ENCODE results near the gene SYN1. TPM values are rescaled to one million over a fixed set of nuclear protein-coding genes. Genes with fewer than 3 reads are reported as not detected.
"Not testable (repeated sequence)": the region's sequence is repeated elsewhere in the genome, so short reads cannot be mapped to it uniquely, and the experiment has no call there.

SYN1 gene
- polyA plus RNA-seq (2013, experiment 1 of 4): 4.4 TPM
- 2.7 TPM for polyA plus RNA-seq (2013, experiment 2 of 4)
- polyA plus RNA-seq (2013, experiment 3 of 4): 2.8 TPM
- 2.5 TPM for polyA plus RNA-seq (2013, experiment 4 of 4)

DNA sequence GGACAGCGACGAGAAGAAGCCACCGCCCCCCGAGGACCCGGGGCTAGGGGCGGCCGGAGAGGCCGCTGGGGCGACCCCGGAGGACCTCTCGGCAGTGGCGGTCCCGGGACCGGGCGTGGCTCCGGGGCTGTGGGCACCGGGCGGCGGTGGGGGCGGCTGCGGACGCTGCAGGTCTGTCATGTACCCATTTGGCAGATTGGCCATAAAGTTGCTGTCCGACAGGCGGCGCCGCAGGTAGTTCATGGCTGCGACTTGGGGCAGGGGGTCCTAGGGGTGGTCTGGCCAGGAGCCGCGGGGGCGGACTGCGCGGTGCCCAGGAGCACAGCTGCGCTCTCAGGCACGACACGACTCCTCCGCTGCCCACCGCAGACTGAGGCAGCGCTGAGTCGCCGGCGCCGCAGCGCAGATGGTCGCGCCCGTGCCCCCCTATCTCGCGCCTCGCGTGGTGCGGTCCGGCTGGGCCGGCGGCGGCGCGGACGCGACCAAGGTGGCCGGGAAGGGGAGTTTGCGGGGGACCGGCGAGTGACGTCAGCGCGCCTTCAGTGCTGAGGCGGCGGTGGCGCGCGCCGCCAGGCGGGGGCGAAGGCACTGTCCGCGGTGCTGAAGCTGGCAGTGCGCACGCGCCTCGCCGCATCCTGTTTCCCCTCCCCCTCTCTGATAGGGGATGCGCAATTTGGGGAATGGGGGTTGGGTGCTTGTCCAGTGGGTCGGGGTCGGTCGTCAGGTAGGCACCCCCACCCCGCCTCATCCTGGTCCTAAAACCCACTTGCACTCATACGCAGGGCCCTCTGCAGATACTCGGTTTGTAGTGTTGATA is at the start of gene SYN1:
TSS of gene SYN1 (minus strand) at position 372 of the 817 bp plus-strand sequence. CDS start at position 243, 129 bp downstream.
- H3K9me3 ChIP-seq (ENCODE audit: control insufficient read depth, low read length): no peaks in the 10 kb centered on the region
- H3K4me1 ChIP-seq (ENCODE audit: control insufficient read depth, insufficient read depth, low read length): no peaks in the 10 kb centered on the region
- 1 to 2% methylated on average over 81 to 88 of the region's 88 CpGs for WGBS, 2 experiments
- H3K4me3 ChIP-seq (ENCODE audit: insufficient read depth, low read depth, low read length): peak within 1 kb of the TSS; percentile 32
- H3K27ac ChIP-seq (ENCODE audit: insufficient read depth, low read depth, low read length, poor library complexity, severe bottlenecking): no peak within 1 kb of the TSS
- H3K36me3 ChIP-seq (ENCODE audit: control insufficient read depth, insufficient read depth, low read length): no peaks in the 10 kb centered on the region
- peaks cover 17% of the 10 kb centered on the region for H3K27me3 ChIP-seq (ENCODE audit: control insufficient read depth, insufficient read depth, low read length, poor library complexity, severe bottlenecking)

DNA sequence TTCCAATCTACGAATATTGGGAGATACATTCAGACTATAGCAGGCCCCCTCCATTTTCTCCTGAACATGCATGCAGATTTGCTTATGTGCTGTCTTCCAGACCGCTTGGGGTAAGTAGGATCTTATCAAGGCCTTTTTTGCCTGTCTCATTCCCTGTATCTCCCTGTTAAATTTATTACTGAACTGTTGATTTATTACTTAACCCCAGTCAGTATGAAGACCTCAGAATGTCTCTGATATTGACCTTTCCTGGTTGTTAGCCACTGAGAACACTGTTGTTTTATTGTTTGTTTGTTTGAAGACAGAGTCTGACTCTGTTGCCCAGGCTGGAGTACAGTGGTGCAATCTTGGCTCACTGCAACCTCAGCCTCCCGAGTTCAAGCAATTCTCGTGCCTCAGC is 46.1 kb upstream of the SYN1 start:
- H3K4me1 ChIP-seq (ENCODE audit: control insufficient read depth, insufficient read depth, low read length); H3K36me3 ChIP-seq (ENCODE audit: control insufficient read depth, insufficient read depth, low read length); H3K27me3 ChIP-seq (ENCODE audit: control insufficient read depth, insufficient read depth, low read length, poor library complexity, severe bottlenecking); H3K27ac ChIP-seq (ENCODE audit: insufficient read depth, low read depth, low read length, poor library complexity, severe bottlenecking); H3K4me3 ChIP-seq (ENCODE audit: insufficient read depth, low read depth, low read length); H3K9me3 ChIP-seq (ENCODE audit: control insufficient read depth, low read length): not testable (repeated sequence)
- 96 to 97% methylated on average over 3 to 4 of the region's 4 CpGs for WGBS, 2 experiments

DNA sequence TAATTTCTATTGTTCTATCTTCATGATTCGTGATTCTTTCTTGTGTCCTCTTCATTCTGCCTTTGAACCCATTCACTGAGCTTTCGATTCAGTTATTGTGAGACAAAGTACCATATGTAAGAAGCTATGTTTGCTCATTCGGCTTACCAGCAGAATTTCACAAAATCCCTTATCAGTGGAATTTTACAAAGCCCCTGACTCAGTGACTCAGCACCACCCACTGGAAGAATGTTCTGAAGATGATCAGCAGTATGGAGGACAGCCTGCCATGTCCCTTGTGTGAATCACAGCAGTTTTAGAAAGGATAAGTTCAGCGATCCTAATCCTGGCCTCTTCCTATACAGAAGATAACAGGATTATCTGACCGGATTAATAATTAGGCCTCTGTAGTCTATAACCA is 45.1 kb upstream of the SYN1 start:
- Histone ChIP-seq H3K36me3 (ENCODE audit: control insufficient read depth, insufficient read depth, low read length) (no peaks in the 10 kb centered on the region), H3K9me3 (ENCODE audit: control insufficient read depth, low read length) (no peaks in the 10 kb centered on the region), H3K4me1 (ENCODE audit: control insufficient read depth, insufficient read depth, low read length) (no peaks in the 10 kb centered on the region), H3K27me3 (ENCODE audit: control insufficient read depth, insufficient read depth, low read length, poor library complexity, severe bottlenecking) (no peaks in the 10 kb centered on the region), H3K4me3 (ENCODE audit: insufficient read depth, low read depth, low read length) (no peak overlapping the region), H3K27ac (ENCODE audit: insufficient read depth, low read depth, low read length, poor library complexity, severe bottlenecking) (no peak overlapping the region)
- 89 to 98% methylated on average over 3 to 5 of the region's 5 CpGs for WGBS, 2 experiments

DNA sequence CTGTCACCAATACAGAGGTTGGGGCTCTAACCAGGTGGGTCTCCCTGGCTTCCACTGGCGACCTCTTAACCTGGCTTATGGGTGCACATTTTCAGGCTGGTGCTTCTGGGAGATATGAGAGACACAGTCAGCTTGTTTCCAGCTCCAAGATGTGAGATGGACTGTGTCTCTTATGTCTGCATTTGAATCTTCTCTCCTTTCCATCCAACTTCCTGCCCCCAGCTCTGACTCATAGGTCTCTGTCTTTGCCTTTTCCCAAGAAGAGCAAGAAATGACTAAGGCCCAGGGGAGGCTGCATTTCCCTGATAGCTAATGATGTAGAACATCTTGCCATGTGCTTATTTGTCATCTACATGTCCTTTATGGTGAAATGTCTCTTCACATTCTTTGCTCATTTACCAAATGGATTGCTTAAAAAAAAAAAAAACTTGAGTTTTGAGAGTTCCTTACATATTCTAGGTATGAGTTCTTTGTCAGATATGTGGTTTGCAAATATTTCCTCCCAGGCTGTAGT is 42.5 kb upstream of the SYN1 start:
- Histone ChIP-seq H3K27ac (ENCODE audit: insufficient read depth, low read depth, low read length, poor library complexity, severe bottlenecking) (no peak overlapping the region), H3K4me3 (ENCODE audit: insufficient read depth, low read depth, low read length) (no peak overlapping the region)
- WGBS, 2 experiments: 78 to 85% methylated on average over 1 of the region's 1 CpG

DNA sequence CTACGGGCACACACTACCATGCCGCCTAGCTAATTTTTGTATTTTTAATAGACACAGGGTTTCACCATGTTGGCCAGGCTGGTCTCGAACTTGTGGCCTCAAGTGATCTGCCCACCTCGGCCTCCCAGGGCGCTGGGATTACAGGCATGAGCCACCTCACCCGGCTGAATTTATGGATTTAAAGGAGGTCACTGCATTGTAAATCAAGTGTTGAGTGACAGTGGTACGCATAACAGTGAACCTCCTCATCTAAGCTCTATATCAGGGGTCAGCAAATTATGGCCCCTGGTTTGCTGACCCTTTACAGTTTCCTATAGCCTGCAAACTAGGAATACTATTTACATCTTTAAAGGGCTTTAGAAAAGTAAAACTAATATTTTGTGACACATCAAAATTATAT is 41.9 kb upstream of the SYN1 start:
- no peaks in the 10 kb centered on the region for H3K27me3 ChIP-seq (ENCODE audit: control insufficient read depth, insufficient read depth, low read length, poor library complexity, severe bottlenecking)
- no peak overlapping the region for H3K27ac ChIP-seq (ENCODE audit: insufficient read depth, low read depth, low read length, poor library complexity, severe bottlenecking)
- no peaks in the 10 kb centered on the region for H3K9me3 ChIP-seq (ENCODE audit: control insufficient read depth, low read length)
- no peaks in the 10 kb centered on the region for H3K36me3 ChIP-seq (ENCODE audit: control insufficient read depth, insufficient read depth, low read length)
- no peaks in the 10 kb centered on the region for H3K4me1 ChIP-seq (ENCODE audit: control insufficient read depth, insufficient read depth, low read length)
- 80 to 91% methylated on average over 6 to 7 of the region's 7 CpGs for WGBS, 2 experiments
- no peak overlapping the region for H3K4me3 ChIP-seq (ENCODE audit: insufficient read depth, low read depth, low read length)

More for the DNA sequence above, 42.5 kb upstream of the SYN1 start:
- Histone ChIP-seq H3K27me3 (ENCODE audit: control insufficient read depth, insufficient read depth, low read length, poor library complexity, severe bottlenecking) (no peaks in the 10 kb centered on the region), H3K9me3 (ENCODE audit: control insufficient read depth, low read length) (no peaks in the 10 kb centered on the region), H3K4me1 (ENCODE audit: control insufficient read depth, insufficient read depth, low read length) (no peaks in the 10 kb centered on the region), H3K36me3 (ENCODE audit: control insufficient read depth, insufficient read depth, low read length) (no peaks in the 10 kb centered on the region)

DNA sequence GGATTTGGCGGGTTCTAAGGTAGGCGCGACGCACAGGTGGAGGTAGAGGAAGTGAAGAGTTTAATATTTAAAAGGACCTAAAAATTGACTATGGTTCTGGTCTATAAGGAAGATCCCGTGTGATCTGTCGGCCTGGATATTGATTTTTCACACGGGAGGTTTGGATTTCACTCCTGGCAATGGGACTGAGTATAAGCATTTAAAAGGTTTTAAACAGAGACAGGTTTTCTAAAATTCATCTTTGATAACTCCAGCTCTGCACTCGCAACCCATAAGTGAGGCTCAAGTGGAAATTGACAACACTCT is 39.7 kb upstream of the SYN1 start:
- no peaks in the 10 kb centered on the region for H3K27me3 ChIP-seq (ENCODE audit: control insufficient read depth, insufficient read depth, low read length, poor library complexity, severe bottlenecking)
- no peak overlapping the region for H3K27ac ChIP-seq (ENCODE audit: insufficient read depth, low read depth, low read length, poor library complexity, severe bottlenecking)
- 49 to 50% methylated on average over 8 of the region's 8 CpGs for WGBS, 2 experiments
- peak overlapping the region; percentile 60 for H3K4me3 ChIP-seq (ENCODE audit: insufficient read depth, low read depth, low read length)
- no peaks in the 10 kb centered on the region for H3K4me1 ChIP-seq (ENCODE audit: control insufficient read depth, insufficient read depth, low read length)
- H3K36me3 ChIP-seq (ENCODE audit: control insufficient read depth, insufficient read depth, low read length): no peaks in the 10 kb centered on the region
- no peaks in the 10 kb centered on the region for H3K9me3 ChIP-seq (ENCODE audit: control insufficient read depth, low read length)

DNA sequence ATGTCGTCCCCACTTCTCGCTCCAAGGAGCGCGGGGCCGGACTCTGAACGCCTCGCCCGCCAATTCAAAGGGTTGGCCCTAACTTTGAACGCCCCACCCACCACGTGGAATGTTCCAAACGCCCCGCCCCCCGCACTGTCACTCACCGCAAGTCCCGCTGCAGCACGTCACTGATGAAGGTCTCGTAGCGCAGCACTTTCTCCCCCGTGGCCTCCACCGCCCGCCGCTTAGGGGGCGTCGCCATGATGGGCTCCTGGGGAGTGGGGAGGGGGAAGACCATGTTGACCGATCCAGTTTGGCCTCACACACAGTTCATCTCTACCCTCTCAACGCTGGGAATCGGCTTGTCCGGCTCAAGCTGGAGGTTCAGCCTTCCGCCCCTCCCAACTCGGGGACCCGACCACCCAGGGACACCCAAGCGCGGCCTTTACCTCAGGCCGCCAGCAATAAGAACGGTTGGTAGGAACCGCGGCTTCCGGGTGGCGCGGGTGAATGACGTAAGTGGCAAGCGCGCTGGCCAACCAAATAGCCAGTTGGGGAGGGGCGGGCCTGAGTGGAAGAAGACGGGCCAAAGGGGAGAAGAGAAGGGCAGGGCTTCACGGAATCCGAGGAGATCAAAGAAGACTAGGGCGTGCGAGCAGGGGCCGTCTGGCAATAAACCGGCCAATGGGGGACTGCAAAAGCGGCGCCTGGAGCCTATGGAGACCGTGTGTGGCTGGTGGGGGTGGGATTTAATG is 39.2 kb upstream of the SYN1 start, which contains the start of gene UXT:
TSS of gene UXT (minus strand) at position 497 of the 737 bp plus-strand sequence. CDS start at position 244, 253 bp downstream.
- no peaks in the 10 kb centered on the region for H3K4me1 ChIP-seq (ENCODE audit: control insufficient read depth, insufficient read depth, low read length)
- peak within 1 kb of the TSS; percentile 96 for H3K27ac ChIP-seq (ENCODE audit: insufficient read depth, low read depth, low read length, poor library complexity, severe bottlenecking)
- H3K9me3 ChIP-seq (ENCODE audit: control insufficient read depth, low read length): no peaks in the 10 kb centered on the region
- H3K27me3 ChIP-seq (ENCODE audit: control insufficient read depth, insufficient read depth, low read length, poor library complexity, severe bottlenecking): no peaks in the 10 kb centered on the region
- WGBS, 2 experiments: 0 to 1% methylated on average over 49 to 54 of the region's 54 CpGs
- peaks cover 2% of the 10 kb centered on the region for H3K36me3 ChIP-seq (ENCODE audit: control insufficient read depth, insufficient read depth, low read length)
- H3K4me3 ChIP-seq (ENCODE audit: insufficient read depth, low read depth, low read length): peak within 1 kb of the TSS; percentile 60

DNA sequence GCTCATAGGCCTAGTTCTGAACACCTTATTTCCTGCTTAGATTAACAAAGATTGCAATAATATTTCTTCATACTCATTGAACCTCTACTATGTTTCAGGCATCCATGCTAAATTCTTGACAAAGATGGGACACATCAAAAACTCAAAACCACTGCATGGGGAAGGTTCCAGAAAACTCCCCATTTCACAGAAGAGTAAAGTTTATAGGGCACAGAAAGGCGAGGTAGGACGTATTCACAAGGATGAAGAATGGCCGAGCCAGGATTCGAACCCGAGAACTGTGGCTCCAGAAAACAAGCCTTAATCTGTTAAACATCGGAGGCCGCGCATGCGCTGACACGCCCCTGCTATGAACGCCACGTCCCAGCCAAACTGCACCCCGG is 38.6 kb upstream of the SYN1 start:
- no peaks in the 10 kb centered on the region for H3K27me3 ChIP-seq (ENCODE audit: control insufficient read depth, insufficient read depth, low read length, poor library complexity, severe bottlenecking)
- H3K27ac ChIP-seq (ENCODE audit: insufficient read depth, low read depth, low read length, poor library complexity, severe bottlenecking): peak overlapping the region; percentile 69
- H3K36me3 ChIP-seq (ENCODE audit: control insufficient read depth, insufficient read depth, low read length): peaks cover 5% of the 10 kb centered on the region
- H3K4me1 ChIP-seq (ENCODE audit: control insufficient read depth, insufficient read depth, low read length): no peaks in the 10 kb centered on the region
- H3K9me3 ChIP-seq (ENCODE audit: control insufficient read depth, low read length): no peaks in the 10 kb centered on the region
- peak overlapping the region; percentile 60 for H3K4me3 ChIP-seq (ENCODE audit: insufficient read depth, low read depth, low read length)
- WGBS, 2 experiments: 4 to 10% methylated on average over 13 of the region's 13 CpGs

DNA sequence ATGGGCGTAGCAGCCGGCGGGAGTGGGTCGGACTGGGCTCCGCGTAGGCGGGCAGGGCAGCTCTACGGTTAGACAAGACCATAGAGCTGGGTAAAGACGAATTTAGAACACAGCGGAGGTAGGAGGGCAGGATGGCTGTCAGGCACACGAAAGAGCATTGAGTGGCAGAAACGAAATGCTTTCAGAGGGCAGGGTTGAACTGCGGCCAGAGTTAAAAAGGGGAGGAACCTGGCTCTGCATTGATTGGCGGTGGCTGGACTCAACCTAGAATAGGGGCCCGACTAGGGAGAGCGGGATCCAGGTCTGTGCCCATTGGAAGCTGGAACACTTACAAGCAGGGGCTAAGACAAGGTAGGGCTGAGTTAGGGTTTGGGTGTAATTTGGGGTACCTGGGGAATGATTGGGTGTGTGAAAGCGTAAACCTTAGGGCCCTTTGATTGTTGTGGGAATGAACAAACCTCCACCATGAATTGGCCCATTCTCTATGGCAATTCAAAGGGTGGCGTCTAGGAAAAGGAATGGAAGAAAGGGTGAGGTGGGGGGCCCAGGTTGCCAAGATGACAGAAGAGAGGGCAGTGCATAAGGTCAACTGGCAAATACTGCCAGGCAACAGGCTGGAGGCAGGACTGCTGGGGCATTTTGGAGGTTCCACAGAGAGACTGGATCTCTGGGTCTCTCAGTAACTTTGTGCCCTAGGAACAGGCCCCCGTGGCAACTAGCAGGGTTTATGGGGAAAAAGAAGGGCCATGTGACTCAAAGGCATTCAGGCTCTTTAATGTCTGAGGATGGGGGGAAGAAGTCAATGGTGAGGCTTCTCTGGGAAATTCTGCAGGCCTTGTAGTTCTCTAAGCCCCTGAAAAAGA is 31.6 kb upstream of the SYN1 start:
- Histone ChIP-seq H3K4me3 (ENCODE audit: insufficient read depth, low read depth, low read length) (peak overlapping the region; percentile 31), H3K9me3 (ENCODE audit: control insufficient read depth, low read length) (no peaks in the 10 kb centered on the region), H3K4me1 (ENCODE audit: control insufficient read depth, insufficient read depth, low read length) (peaks cover 5% of the 10 kb centered on the region), H3K36me3 (ENCODE audit: control insufficient read depth, insufficient read depth, low read length) (peaks cover 5% of the 10 kb centered on the region), H3K27me3 (ENCODE audit: control insufficient read depth, insufficient read depth, low read length, poor library complexity, severe bottlenecking) (no peaks in the 10 kb centered on the region), H3K27ac (ENCODE audit: insufficient read depth, low read depth, low read length, poor library complexity, severe bottlenecking) (no peak overlapping the region)
- WGBS, 2 experiments: 17% methylated on average over 19 of the region's 19 CpGs
